Stimulated activated CD4-positive, alpha-beta T cell treated with anti-CD3 and anti-CD28 coated beads, Interleukin-4, amount 100 ng/mL, for 48 hours (primary cell): Measurements from ENCODE around the gene RAB15.
A peak's percentile ranks its signal among the peaks of the same experiment; 100 is the strongest.
"Not testable (repeated sequence)": the region's sequence is repeated elsewhere in the genome, so short reads cannot be mapped to it uniquely, and the experiment has no call there.

Source experiments
- DNase-seq, 2 donors: peaks; one replicate each; pipeline ENCODE4 v3.0.0-alpha.2; 2020; ENCODE audit warnings: low read depth in 2 of 2

The RAB15 gene

DNA sequence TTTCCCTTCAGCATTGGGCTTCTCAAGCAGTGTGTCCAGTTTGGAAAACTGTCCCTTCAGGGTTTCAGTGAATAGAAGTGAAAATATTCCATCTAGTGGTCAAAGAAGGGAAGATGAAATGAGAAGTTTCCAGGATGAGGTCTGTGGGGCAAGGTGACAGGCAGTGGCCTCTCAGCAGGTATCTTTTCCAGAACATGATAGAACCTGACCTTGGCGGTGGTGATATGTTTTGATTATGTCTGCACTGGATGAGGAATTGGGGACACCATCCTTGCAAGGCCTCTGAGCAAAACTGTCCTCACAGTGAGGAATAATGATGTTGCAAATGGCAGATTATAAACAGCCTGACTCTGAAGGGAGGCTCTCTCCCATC lies 34.3 kb downstream of the RAB15 start:
- DNase-seq = no peak

DNA sequence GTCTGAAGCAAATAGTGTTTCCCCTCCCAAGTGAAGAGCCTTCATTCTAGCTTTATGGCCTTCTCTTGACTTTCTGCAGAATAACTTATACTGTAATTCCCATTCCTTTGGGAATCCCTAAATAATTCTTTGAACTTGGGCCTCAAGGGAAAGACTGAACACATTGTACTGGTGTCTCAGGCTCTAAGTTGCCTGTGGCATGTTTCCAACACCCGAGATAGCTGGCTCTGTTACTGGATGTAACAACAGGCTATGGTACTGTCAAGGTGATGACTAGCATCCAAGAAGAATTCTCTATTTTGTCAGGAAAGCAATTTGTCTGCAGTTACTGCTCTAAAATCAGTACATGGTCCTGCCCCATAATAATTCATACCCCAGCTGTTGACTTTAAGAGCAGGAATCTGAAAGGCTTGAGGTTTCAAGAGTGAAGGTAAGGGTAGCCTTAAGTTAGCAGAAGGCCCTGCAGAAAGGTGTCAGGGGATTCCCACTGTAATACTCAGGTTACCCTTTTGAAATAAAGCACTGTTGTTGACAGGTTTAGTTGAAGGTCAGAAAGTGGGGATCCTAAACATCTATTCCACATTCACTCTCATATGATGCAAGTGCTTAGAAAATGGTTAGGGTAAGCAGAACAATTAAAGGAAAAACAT lies 34.8 kb downstream of the RAB15 start:
- no peak for DNase-seq

DNA sequence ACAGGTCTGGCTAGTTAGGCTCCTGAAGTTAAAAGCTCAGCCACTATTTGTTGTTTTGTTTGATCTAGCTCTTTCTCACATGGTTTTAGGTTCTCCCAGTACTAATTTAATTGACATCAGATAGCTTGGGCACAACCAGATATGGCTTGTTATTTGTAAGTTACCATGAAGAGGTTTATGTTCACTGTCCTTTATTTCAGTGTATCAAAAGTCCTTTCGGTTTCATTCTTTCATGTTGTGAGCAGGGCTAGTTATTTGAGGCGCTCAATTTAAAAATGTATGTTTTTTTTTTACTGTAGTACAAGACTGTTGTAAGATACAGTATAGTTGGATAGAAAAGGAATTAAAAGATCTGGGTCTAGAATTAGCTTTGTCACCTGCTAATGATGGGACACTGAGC lies 36.6 kb downstream of the RAB15 start:
- DNase-seq = no peak

DNA sequence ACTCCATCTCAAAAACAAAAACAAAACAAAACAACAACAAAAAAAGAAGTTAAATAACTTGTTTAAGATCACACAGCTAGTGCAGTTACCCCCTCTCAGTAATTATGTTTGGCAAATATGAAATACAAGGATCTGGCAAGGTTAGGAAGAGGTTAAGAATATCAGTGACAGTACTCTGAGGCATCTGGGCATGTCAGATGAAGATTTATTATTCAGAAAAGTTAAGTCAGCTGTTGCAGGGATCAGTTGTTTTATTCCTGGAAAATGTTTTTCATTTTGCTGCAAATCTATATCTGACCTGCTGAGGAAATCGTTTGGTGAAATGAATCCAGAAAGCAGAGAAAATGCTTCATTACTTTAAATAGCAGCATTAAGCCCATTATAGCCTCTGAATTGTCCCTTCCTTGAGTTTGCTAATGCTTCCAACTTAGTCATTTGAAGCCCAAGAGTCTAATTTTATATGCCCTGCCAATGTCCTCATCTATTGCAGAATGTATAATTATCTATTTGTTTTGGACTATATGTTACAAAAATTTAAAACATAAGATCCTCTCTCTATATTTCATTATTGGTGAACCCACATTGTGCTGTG lies 37.7 kb downstream of the RAB15 start:
- DNase-seq = no peak

DNA sequence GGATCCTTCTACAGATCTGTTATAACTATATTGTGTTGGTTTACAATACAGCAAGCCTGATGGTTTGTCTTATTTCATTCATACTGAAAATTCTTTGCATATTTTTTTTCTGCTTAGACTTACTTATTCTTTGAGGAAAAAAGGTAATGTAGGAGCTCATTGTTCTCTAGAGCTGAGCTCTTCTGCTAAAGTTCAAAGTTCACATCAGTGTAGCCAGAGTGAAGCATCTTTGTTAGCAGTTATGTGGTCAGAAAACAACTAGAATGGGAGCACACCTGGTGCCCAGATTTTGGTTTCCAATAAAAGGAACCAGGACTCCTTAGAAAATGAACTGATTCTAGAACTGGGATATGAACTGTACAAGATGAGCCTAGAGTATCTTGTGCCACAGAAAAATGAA lies 39.9 kb downstream of the RAB15 start:
- no peak for DNase-seq

DNA sequence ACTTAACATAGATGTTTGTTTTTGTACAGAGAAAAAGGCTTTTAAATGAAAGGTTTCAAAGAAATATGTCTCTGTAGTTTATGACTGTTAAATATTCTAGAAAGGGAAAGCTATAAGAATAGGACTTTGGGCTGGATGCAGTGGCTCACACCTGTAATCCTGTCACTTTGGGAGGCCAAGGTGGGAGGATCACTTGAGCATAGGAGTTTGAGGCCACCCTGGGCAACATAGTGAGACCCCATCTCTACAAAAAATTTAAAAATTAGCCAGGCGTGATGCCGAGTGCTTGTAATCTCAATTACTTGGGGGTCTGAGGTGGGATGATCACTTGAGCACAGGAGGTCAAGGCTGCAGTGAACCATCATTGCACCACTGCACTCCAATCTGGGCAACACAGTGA lies 41.0 kb downstream of the RAB15 start:
- DNase-seq = no peak

DNA sequence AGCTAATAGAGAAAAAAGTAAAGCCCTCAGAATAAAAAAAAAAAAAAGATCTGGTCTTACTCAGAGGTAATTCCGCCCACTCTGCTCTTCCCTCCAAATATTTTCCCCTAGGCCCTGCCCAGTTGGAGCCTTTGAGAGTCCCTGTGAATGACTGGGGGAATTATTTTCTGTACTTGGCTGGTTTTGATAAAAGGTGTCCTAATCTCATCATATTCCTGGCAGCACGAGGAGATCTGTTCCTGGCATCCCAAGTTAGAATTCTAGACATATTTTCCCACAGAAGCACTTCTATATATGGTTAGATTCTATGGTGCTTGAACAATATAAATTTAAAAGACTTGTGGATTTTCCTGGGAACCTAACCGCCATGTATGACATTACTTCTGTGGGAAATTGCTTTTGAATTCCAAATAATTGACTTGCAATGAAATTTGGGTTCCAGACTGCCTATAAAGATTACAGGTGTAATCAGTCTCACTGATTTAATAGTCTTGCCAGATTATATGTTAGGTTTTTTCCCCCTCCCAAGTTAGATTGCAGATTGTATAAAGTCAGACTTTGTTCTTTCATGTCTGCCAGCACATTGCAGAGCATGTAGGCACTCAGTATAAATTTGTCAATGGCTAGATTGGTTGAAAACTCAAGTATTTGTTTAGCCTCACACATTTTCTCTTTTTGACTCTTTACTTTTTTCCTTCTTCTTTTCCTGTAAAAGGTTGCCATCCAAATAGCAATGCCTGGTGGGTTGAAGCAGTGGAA lies 41.9 kb downstream of the RAB15 start:
- DNase-seq = no peak

DNA sequence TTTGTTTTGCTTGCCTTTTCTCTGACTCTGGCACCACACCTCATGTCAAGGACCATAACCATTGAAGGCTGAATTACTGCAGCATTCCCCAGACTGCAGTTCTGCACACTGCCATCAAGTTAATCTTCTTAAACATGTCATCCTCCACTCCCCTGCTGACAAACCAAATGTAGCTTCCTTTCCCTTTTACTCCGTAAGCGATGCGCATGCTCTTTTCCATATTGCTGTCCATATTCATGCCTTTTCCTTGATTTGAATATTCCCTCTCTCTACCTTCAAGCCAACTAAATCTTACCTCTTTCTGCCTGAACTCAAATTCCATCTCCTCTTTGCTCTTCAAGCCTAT lies 43.1 kb downstream of the RAB15 start:
- no peak for DNase-seq

DNA sequence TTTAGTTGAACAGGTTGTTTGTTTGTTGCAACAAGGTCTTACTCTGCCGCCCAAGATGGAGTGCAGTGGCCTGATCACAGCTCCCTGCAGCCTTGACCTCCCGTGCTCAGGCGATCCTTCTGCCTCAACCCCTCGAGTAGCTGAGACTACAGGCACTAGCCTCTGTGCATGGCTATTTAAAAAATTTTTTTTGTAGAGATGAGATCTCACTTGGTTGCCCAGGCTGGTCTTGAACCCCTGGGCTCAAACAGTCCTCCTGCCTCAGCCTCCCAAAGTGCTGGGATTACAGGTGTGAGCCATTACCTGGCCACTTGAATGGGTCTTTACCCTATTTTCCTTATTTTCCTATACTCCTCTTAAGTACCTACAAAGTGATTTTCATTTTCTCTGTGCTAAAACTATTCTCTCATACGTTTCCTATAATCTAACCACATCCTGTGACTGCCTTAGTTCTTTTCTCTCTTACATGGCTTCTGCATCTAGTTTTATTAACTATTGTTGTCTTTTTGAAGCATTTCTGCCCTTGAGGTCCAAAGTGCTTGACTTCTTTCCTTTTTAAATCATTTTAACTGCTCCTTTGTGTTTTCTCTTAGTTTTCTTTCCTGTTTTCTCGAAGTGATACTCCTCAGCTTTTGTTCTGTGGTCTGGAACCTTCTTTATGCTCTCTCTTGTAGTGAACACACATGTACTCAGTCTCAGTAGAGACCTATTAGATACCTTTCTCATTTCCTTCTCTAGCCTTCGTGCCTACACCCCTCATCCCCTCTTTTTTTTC lies 43.7 kb downstream of the RAB15 start:
- DNase-seq = no peak

DNA sequence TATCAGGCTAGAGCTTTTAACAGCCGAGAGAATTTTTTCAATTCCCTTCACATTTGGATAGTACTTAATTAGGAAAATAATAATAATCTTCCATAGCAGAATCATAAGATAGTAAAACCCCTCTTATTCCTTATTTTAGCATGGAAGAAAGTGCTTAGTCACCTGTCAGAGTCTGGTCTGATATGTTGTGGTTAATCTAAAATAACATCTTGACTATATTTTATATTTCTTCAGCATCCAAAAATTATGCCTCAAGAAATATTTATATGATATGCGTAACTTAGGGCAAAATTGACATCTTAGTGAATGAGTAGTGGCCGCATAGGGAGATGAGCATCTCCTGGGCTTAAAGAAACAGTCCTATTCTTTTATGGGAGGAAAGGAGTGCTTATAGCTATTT lies 45.1 kb downstream of the RAB15 start:
- DNase-seq = no peak

DNA sequence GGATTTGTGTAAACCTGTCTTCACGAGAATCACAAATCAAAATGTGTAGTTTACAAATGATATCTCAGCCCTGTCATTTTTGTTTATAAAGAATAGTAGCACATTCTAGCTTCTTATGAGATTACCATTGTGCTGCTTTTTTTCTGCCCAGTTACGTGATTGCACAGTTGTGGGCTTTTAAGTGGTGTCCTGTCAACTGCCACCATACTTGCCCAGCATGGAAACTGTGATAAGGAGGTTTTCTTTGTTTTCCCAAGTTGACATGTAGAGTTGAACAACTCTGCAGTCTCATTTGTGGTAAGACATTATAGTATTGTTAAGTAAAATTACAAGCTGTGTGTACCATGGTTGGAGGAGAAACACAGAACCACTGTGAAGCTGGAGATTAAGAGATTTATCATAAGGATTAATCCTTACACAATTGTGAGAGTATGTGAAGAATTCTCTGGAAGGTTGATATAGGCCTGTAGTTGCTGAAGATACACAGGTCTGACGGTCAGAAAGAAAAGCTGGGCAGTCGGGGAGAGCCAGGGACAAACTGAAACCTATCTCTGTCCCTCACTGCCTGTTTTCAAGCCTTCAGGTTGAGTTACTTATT lies 45.6 kb downstream of the RAB15 start:
- no peak for DNase-seq

DNA sequence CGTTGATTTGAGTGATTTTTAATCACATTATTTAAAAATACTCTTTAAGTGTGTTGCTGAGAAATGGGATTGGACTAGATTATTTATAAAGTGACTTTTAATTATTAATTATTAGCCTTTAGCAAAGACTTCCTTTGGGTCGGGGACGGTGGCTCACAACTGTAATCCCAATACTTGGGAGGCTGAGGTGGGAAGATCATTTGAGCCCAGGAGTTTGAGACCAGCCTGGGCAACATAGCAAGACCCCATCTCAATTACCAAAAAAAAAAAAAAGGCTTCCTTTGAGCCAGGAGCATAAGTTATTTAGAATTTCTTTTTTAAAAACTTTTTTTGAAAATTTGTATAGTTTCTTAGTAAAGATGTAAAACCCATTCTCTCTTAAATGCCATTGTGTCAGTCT lies 49.1 kb downstream of the RAB15 start:
- DNase-seq = no peak

DNA sequence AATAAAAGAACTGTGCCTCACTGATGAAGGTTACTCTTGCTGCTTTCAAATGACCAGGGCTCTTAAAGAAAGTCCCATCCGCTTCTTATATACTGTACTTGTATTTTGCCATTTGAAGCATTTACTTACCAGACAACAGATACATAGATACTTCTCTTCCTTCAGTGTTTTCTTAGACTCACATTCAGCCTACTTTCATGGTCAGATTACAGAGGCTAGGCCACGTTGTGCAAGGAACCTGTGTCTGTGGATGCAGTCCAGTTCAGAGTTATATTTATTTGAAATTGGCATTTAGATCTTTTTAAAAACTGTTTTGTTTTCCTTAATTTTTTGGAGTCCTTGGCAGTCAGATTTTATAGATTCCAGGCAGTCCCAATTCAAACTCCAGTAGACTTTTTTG lies 51.7 kb downstream of the RAB15 start:
- no peak for DNase-seq

DNA sequence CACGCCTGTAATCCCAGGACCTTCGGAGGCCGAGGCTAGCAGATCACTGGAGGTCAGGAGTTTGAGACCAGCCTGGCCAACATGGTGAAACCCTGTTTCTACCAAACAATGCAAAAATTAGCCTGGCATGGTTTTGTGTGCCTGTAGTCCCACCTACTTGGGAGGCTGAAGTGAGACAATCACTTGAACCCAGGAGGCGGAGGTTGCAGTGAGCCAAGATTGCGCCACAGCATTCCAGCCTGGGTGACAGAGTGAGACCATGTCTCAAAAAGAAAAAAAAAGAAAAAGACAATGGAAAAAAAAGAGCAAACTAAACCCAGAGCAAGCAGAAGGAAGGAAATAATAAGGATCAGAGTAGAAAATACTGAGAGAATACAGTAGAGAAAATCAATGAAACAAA lies 52.5 kb downstream of the RAB15 start:
- DNase-seq = no peak

DNA sequence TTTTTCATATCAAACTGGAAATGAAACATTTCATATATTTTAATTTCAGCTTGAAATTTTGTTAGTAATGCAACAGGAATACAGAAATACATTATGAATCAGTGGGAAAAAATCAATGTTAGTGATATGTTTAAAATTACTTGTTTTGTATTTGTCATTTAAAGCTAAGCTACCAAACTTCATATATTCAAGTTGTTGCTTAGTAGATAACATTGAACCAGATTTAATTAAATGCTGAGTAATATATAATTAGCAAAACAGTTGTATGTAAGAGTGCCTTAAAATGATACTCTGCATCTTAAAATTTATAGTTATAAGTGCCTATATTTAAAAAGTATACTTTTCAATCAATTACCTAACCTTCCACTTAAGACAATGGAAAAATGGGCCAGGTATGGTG lies 52.9 kb downstream of the RAB15 start:
- DNase-seq = no peak

DNA sequence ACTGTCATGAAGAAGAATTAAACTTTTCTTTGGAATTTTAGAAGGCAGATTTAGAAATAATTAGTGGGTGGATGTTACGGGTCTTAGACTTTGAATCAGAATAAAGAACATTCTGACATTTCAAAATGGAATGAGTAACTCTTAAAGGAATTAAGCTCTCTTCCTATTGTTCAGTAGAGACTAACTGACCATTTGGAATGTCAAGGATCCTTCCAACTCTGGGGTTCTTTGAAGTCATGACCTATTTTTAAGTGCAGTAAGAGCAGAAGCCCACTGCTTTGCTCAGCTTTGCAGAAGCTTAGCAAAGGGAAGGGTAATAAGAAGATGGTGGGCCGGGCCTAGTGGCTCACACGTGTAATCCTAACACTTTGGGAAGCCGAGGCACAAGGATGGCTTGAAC lies 53.9 kb downstream of the RAB15 start:
- DNase-seq = no peak

DNA sequence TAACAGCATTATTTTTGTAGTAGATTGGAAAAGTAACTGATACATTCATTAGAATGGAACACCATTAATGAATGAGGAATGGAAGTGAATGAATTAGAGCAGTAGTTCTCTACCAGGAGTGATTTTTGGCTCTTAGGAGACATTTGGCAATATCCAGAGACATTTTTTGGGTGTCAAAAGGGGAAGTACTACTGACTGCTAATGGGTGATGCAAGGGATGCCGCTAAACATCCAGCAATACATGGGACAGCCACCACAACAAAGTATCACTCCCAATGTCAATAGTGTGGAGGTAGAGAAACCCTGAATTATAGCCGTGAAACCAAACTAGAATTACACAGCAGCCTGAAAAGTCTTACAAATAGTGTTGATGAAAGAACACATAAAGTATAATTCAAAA lies 56.3 kb downstream of the RAB15 start:
- no peak for DNase-seq

DNA sequence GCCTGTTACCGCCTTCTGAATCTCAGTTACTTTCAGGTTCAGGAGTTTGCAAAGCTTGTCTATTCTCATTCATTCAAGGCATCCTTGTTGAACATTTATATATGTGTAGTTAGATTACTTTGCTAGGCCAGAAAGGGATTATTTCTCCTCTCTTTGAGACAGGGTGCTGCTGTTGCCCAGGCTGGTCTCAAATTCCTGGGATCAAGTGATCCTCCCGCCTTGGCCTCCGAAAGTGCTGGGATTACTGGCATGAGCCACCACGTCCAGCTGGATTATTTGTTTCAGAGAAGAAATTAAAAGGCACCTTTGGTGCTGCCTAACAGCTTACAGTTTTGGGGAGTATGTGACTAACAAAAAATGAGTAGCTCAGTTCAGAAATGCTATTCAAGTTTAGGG lies 57.1 kb downstream of the RAB15 start:
- no peak for DNase-seq

DNA sequence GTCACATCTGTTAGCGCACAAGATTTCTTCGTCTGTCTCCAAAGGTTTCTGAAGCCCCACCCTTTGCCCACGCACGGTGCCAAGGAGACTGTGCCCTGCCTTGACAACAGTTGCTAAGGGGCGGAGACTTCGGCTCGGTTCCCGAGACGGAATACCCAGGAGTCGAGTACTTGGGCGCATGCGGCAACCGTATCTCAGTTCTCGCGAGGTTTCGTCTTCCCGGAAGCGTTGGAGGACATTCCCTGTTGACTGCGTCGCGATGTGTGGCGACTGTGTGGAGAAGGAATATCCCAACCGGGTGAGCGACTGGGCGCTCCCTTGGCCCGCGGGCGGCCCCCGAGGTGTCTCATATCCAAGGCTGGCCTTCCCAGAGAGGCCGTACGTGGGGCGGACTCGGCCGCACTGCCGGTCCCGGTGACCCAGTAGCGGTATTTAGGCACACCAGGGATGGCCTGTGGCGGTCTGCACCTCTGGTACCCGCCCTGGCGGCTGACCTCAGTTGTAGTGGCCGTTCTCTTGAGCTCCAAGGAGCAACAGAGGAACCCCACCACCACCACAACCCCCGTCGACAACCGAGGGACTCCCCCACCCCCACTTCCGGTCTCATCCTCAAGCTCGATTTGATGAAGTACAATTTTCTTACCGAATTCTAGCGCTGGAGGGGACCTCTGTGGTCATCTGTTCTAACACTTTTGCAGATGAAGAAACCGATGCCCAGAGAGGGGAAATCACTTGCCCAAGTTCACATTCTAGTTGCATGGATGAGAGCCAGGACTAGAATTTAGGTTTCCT lies 57.7 kb downstream of the RAB15 start, which contains the start of gene CHURC1:
CHURC1 (plus strand) TSS at position 219 of the 792 bp plus-strand sequence; CDS start at position 260, 41 bp downstream.
- peak; percentile 94 to 97 for DNase-seq

DNA sequence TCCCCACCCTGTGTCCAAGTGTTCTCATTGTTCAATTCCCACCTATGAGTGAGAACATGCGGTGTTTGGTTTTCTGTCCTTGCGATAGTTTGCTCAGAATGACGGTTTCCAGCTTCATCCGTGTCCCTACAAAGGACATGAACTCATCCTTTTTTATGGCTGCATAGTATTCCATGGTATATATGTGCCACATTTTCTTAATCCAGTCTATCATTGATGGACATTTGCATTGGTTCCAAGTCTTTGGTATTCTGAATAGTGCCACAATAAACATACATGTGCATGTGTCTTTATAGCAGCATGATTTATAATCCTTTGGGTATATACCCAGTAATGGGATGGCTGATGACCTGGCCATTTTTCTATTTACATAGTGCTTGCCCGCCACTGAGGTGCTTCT lies 58.7 kb downstream of the RAB15 start:
- DNase-seq = not testable (repeated sequence)

DNA sequence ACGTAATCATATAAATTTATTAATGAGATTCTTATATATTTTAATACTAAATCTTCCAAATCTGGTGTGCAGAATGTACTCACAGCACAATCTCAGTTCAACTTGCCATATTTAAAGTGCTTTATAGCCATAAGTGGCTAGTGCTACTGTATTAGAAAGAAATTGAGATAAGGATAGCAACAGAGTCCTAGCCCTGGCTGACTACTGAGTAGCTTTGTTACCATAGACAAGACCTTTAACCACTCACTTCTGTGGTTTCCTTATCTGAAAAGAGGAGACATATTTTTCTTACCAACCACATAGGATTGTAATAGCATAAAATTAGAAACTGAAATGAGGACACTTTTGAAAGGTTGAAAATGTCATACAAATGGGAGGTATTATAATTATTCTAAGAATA lies 59.9 kb downstream of the RAB15 start:
- no peak for DNase-seq
